Activated CD4-positive, CD25-positive, alpha-beta regulatory T cell (primary cell): ENCODE measurements around the gene GYG2.
"Not testable (repeated sequence)": the region's sequence is repeated elsewhere in the genome, so short reads cannot be mapped to it uniquely, and the experiment has no call there.

ENCODE experiments used
- DNase-seq, 4 experiments: peaks; one replicate each; lab custom pipeline; 2025; lab: John Stamatoyannopoulos, UW

The GYG2 gene

DNA sequence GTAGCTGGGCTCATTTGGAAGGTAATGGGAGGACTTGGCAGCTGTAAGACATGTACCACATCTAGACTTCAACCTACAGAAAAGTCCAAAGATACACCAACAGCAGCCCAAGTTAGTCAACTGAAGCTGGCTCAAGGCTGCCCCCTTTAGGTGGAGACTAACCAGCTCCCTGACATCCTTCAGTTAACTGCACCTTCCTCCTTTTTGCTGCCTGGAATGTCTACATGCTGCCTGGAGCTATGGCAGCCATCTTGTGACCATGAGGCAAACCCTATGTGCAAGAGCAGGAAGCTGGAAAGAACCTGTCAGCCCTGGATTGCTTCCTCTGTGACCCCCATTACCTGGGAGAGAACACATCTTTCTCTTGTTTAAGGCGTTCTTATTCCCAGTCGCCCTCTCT lies 74.6 kb downstream of the GYG2 start:
- no peak for DNase-seq

DNA sequence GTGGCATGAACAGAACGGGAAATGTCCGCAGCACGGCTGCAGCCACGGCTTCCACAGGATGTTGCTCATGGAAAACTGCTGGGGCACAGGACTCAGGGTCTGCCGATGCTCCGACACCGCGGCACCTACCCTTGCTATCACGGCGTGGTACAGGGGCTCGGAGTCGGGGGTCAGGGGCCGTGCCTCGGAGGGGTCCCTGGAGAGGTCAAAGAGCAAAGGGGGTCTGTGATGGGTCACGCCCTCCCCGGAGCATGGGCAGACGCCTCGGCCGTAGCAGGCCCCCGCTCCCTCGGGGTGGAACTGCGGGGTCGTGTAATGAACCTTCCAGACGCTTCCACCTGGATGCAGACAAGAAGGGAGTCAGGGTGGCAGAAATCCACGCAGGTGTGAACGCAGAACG lies 78.6 kb downstream of the GYG2 start:
- DNase-seq: no peak

DNA sequence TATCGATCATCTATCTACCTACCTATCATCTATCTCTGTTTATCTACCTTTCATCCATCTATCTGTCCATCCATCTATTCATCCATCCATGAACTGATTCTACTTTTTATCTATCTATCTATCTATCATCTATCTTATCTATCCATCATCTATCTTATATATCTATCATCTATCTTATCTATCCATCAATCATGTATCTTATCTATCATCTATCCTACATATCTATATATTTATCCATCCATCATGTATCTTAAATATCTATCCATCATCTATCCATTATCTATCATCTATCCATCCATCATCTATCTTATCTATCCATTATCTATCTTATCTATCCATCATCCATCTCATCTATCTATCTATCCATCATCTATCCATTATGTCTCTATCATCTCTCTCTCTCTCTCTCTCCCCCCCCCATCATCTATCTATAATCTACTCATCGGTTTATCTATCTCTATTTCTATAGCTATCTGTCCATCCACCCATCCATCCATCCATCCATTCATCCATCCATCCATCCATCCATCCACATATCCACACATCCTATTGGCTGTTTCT lies 79.5 kb downstream of the GYG2 start:
- DNase-seq: no peak

DNA sequence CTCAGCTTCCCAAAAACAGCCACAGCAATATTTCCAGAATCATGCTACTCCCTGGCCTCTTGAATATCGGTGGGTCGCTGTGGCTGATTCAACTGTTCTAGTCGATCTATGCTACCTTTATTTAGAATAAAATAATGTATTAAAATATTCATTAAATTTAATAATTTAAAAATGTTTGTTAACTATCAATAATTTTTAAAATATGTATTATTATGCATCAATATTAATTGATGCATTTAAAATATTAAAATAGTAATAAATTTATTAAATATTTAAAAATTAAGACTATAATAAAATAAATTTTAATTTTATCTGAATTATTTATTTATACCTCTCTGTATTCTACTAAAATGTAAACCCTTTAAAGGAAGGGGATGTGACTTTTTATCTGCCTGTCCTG lies 81.4 kb downstream of the GYG2 start:
- DNase-seq: no peak

DNA sequence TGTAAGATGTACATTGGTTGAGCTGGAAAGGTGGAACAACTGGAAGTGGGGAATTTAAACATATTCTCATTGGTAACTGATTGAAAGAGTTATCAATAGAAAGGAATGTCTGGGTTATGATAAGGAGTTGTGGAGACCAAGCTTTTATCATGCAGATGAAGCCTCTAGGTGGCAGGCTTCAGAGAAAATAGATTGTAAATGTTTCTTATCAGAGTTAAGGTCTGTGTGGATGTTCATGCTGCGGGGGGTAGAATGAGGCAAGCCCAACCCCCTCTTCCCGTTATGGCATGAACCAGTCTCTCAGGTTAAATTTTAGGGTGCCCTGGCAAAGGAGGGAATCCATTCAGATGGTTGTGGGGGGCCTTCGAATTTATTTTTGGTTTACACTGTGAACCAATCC lies 84.4 kb downstream of the GYG2 start:
- DNase-seq: no peak

GRCh38 chrX:2917767-2918166 lies 89.0 kb downstream of the GYG2 start:
- no peak for DNase-seq

- no peak for DNase-seq
These were observed 92.5 kb downstream of the GYG2 start for GRCh38 chrX:2921193-2921592.

GRCh38 chrX:2921750-2922149 lies 93.0 kb downstream of the GYG2 start:
- DNase-seq: no peak

- no peak for DNase-seq
These were observed 95.4 kb downstream of the GYG2 start for GRCh38 chrX:2924151-2924550.

DNA sequence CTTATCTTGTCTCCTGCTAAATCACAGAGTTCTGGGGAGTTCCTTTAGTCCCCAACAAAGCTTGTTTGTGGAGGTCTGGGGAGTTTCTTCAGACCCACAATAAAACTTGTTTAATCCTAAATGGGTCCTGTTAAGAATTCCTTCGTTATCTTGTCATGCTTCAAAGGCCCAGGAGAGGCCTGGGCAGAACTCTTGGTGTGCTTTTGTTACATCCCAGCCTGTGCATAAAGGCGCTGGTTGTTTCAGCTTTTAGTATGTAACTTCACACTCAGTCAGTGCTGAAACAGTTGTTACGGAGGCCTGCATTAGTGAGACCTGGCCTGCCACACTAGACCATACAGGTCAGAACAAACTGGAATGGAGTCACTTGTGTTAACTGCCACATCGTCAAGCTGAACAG lies 97.5 kb downstream of the GYG2 start:
- not testable (repeated sequence) for DNase-seq

DNA sequence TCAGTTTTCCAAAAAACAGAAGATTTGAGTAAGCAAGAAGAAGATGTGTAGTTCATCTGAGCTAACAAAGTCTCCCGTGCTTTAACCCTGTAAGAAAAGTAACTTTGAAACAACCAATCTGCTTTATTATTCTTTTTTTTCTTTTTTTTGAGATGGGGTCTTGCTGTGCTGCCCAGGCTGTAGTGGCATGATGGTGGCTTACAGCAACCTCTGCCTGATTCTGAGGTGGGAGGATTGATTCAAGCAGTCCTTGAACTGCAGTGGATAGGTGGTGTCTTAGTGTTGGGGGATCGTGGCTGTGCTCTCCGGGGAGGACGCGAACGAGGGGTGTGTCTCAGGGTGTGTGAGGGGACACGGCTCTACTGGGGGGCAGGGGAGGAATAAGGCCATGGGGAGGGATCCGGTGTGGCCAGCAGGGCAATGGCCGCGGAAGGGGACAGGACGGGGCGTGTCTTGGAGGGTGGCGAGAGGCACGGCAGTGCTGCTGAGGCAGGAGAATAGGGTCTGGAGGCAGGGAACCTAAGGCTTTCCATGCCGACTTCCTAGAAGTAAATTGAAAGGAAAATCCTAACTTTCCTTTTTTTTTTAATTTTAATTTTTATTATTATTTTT lies 98.0 kb downstream of the GYG2 start:
- DNase-seq: no peak

- DNase-seq: no peak
These were observed 99.5 kb downstream of the GYG2 start for GRCh38 chrX:2928191-2928582.

DNA sequence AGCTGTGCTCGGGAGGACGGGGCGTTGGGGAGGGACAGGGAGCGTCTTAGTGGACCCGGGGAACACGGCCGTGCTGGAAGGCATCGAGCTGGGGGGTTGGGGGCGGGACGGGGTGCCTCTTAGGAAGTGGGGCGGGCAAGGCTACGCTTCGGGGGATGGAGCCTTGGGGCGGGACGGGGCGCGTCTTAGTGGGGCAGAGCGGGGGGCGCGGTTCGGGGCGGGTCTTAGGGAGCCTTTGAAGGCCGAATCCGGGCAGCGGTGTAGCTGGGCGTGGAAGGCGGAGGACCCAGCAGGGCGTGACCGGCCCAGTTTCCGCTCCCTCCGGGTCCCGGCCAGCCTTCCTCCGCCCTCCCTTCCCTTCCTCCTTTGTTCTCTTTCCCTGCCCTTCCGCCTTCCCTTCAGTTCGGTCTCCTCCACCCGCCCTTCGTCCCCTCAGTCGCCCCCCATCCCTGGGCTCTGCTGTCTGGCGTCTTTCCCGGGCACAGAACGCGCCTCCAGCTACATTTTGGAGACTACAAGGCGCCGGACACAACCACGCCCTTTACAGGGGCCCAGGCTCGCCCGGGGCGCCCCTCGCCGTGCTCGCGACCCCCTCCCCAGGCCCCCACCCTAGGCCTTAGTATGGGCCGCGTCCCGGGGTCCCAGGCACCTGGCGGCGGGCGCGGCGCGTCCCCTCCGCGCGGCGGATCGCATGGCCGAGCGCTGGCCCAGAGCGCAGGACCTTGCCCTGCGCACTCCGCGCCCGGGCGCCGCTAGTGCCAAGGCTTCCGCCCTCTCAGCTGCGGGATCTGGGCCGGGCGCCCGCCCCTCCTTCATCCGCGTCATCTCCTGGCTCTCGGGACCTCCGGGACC lies 100.1 kb downstream of the GYG2 start, which contains the start of gene ARSD:
ARSD (minus strand) TSS at position 757 of the 852 bp plus-strand sequence; CDS start at position 693, 64 bp downstream.
- DNase-seq: peak in 2 of 4 experiments; percentile 1

DNA sequence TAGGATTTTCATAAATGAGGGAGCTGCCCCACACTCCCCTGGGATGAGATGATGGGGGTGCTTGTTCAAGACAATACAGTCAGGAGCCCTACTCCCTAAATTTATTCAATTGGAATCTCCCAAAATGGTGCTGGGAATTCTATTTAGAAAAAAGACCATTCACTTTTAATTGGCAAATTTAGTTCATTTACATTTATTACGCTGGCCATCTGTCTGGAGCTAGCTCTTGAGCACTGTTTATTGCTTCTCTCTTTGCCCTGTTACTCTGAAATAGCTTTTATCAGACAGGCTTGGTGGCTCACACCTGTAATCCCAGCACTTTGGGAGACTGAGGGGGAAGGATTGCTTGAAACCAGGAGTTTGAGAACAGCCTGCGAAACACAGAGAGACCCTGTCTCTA lies 102.4 kb downstream of the GYG2 start:
- no peak for DNase-seq

DNA sequence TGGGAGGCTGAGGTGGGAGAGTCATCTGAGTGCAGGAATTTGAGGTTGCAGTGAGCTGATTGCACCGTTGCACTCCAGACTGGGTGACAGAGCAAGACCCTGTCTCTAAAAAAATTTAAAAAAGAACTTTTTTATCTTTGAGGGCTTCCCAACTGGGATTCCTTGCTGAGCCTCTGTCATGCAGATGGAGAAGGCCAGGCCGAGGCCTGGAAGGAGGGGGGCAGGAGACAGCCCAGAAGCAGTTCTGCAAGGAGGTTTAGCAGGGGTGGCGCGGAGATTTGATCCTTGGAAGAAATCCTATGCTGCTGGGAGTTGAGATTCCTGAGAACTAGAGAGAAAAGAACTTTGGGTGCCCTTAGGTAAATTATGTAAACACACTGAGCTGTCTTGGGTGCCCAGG lies 102.9 kb downstream of the GYG2 start:
- DNase-seq: no peak
